ENCODE data around the gene TRABD.

The TRABD gene

DNA sequence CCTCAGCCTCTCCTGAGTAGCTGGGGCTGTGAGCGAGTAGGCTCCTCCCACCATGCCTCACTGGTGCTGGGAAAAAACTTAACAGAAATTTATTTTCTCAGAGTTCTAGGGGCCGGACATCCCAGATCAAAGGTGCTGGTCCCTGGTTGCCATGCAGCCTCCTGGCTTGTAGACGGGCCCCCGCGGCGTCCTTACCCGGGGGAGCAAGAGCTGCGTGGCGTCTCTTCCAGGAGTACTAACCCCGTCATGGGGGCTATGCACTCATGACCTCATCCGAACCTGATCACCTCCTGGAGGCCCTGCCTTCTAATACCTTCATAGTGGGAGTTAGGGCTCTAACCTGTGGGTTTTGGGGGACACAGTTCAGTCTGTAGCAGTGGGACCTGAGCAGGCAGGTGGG lies 2.6 kb downstream of the TRABD start:
- DNase-seq (ENCODE audit: low read depth), result no peak
- H3K4me3 ChIP-seq (ENCODE audit: low read depth, low read length), result no peak overlapping the region
- TF ChIP-seq, protein P1, sequence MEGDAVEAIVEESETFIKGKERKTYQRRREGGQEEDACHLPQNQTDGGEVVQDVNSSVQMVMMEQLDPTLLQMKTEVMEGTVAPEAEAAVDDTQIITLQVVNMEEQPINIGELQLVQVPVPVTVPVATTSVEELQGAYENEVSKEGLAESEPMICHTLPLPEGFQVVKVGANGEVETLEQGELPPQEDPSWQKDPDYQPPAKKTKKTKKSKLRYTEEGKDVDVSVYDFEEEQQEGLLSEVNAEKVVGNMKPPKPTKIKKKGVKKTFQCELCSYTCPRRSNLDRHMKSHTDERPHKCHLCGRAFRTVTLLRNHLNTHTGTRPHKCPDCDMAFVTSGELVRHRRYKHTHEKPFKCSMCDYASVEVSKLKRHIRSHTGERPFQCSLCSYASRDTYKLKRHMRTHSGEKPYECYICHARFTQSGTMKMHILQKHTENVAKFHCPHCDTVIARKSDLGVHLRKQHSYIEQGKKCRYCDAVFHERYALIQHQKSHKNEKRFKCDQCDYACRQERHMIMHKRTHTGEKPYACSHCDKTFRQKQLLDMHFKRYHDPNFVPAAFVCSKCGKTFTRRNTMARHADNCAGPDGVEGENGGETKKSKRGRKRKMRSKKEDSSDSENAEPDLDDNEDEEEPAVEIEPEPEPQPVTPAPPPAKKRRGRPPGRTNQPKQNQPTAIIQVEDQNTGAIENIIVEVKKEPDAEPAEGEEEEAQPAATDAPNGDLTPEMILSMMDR (IDR thresholded peaks at IDR 0.05; ENCODE audit: control insufficient read depth, extremely low read depth, insufficient read depth), result no peak

DNA sequence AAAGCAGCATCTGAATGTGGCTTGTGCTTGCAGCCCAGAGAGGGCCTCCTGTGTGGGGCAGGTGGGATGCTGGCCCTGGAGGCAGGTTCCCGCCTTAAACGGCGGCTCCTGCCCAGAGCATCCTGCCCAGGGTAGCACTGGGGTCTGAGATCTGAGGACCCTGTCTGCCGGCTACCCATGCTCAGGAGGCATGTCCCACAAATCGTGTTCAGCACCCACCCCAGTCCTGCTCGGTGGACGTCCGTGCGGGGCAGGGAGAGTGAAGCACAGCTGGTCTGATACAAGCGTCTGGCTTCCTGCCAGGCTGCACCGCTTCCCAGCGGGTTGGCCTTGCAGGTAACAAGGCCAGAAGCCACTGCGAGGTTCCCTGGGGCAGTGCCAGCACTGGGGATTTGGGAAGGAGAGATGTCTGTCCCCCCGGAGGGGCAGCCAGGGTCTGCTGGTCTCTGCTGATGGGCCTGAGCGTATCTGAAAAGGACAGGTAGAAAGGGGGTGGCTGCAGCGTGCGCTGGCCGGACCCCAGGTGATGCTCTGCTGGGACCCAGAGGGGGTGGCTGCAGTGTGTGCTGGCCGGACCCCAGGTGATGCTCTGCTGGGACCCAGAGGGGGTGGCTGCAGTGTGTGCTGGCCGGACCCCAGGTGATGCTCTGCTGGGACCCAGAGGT lies 3.6 kb downstream of the TRABD start:
- TF ChIP-seq, protein P1 (IDR thresholded peaks at IDR 0.05; ENCODE audit: control insufficient read depth, extremely low read depth, insufficient read depth), result no peak
- no peak for DNase-seq (ENCODE audit: low read depth)

DNA sequence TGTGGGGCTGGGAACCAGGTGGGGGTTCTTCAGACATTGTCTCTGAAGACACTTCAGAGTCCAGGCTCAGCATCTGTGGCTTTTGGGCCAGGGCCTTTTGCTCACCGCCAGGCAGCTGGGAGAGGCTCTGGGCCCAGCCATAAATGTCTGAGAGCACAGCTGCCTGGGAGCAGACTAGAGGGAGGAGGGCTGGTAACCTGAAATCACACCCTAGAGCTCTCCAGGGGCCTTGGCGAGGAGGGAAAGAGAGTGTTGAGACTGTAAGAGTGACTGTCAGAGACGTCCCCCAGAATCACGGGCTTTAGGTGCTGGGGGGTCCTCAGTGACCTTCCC lies 4.1 kb downstream of the TRABD start:
- peak overlapping the region; percentile 58 for H3K4me3 ChIP-seq (ENCODE audit: low read depth, low read length)
- TF ChIP-seq, protein P1 (IDR thresholded peaks at IDR 0.05; ENCODE audit: control insufficient read depth, extremely low read depth, insufficient read depth), result no peak
- no peak for DNase-seq (ENCODE audit: low read depth)

More for the DNA sequence above, 3.6 kb downstream of the TRABD start:
- no peak overlapping the region for H3K4me3 ChIP-seq (ENCODE audit: low read depth, low read length)

DNA sequence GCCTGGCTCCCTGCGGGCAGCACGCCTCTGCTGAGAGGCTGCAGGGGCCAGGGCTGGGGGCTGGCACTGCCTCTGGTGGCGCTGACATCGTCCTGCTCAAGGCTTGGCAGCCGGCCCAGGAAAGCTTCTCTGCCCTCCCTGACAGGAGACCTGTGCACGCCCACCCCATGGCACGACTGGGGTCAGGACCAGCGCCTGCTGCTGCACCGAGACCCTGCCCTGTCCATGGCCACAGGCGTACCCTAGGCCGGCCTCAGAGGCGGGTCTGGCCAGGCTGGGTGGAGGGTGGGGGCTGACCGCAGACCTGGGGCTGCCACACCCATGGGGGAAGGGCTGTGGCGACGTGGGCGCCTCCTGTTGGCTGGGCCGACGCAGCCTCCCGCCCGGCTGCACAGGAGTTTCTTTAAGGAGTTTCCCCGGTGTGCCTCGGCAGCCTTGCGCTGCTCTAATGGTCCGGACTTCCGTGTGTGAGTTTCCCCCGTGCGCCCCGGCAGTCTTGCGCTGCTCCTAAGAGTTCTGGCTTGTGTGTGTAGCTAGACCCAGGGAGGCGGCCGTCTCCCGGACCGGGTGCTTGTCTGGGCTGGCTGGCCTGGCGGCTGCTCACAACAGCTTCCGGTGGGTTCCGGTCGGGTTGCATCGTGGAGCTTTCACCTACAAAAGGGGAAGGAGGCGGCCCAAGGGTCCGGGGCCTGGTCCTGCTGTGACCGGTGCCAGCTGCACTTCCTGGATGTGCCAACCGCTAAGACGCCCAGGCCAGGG lies 4.6 kb downstream of the TRABD start:
- no peak for DNase-seq (ENCODE audit: low read depth)

DNA sequence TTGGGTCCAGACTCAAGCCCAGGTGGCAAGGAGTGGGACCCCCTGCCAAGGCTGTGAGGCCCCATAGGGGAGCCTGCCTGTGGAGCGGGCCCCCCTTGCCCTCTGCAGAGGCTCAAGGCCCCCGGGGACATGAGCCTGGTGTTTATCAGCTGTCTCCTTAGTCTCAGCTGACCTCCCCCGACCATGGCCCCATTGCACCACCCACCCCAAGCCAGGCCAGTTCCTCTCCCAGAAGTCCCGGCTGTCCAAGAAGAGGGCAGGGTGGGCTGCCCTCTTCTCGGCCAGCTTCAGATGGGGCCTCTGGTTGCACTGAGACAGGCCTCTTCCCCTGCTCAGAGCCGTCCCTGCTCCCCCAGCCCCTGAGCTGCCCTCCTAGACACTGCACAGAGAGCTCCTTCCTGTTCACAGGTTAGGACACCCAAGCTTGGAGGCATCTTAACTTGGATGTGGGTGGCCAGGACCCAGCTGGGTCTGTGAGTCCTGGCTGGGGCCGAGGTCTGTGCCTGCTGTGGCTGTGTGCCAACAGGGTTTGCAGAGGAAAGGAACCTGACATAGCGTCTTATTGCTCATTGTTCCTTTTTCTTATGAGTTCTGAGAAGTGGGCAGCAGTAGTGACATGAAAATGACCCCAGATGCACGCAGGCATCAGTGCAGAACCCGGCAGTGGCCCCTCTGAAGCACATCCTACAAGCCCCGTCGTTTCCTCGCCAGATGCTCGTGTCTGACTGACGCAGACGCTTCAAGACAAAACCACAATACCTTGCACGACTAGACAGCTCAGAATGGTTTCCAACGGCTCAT lies 5.4 kb downstream of the TRABD start:
- DNase-seq (ENCODE audit: low read depth), result no peak
- TF ChIP-seq, protein P1 (IDR thresholded peaks at IDR 0.05; ENCODE audit: control insufficient read depth, extremely low read depth, insufficient read depth), result no peak
- peak overlapping the region; percentile 58 for H3K4me3 ChIP-seq (ENCODE audit: low read depth, low read length)

More for the DNA sequence above, 4.6 kb downstream of the TRABD start:
- peak overlapping the region; percentile 58 for H3K4me3 ChIP-seq (ENCODE audit: low read depth, low read length)
- TF ChIP-seq, protein P1 (IDR thresholded peaks at IDR 0.05; ENCODE audit: control insufficient read depth, extremely low read depth, insufficient read depth), result peak; percentile 38; the same call in 1 of the 2 replicates

DNA sequence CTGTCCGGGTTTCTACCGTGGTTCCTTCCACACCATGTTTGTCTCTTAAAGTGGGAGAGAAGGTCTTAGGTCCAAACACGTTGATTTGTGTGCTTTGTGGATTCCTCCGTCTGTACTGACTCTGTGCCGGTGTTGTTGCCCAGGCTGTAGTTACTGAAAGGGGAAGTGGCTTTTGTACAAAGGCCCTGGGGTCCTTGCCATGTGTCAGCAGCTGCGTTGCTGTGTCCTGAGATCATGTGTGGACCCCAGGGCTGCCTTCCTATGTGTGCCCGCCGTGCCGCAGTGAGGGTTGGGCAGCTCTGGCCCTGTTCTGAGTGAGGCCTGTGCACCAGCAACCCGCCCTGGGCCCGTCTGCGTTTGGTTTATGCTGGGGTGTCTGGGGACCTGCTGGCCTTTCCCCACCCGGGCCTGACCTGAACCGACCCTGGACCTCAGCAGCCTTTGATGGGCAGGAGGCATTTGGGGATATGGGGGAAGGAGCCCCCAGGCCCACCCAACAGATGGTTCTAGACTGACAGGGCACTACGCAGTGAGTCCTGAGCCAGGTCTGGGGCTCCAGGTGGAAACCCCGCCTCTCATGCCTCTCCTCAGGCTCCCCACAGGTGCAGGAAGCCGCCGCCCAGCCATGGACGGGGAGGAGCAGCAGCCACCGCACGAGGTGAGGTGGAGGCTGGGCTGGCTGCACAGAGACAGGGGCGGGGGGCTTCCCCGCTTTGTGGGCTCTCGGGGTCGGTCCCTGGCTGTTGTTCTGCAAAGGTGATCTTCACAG lies 6.9 kb downstream of the TRABD start:
- no peak for DNase-seq (ENCODE audit: low read depth)
- H3K4me3 ChIP-seq (ENCODE audit: low read depth, low read length), result no peak overlapping the region
- TF ChIP-seq, protein P1 (IDR thresholded peaks at IDR 0.05; ENCODE audit: control insufficient read depth, extremely low read depth, insufficient read depth), result no peak
